Measurements from ENCODE around the gene ZBTB8A. TPM values are rescaled to one million over a fixed set of nuclear protein-coding genes. Genes with fewer than 3 reads are reported as not detected.

Gene ZBTB8A
- total and polyA plus RNA-seq, 7 experiments from 2014 or later, result 0.07 TPM; not detected in 6

DNA sequence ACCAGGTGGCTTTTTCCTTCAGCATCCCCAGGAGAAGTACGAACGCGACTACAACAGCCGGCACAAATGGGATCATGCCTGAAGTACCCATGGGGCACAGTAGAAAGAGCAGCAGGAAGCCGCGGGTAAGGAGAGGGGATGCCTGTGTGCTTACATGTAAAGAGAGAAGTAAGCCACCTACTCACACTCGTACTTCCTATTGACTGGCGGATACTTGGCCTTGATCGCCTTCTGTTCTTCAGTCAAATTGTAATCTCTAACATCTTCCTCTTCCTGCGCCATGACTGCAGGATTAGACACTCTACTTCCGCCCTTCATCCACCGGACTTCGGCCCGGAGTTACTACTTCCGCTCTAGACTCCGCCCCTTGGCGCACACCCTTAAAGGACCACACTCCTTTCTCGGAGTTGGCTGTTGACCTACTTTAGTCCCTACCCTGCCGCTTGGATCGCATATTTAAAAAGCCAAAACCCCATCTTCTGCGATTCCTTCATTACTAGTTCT, 111.1 kb downstream of the ZBTB8A start, which contains the start of gene ZBTB8OS:
ZBTB8OS (minus strand) TSS at position 303 of the 504 bp plus-strand sequence; CDS start at position 282, 21 bp downstream.
- H3K9me3 ChIP-seq (ENCODE audit: control insufficient read depth in 2 of 3, low read length in 3 of 3), result no peaks in the 10 kb centered on the region
- intact Hi-C loops (cut with micrococcal nuclease), result loop anchor here (1.0 to 2.0 kb wide), 21 partner anchors 37 to 1931 kb away; partner anchors contain the start of genes PEF1 (in 2 of the 2), S100PBP (in 2 of the 2), YARS1 (in 2 of the 2) and ZNF362 (in 2 of the 2)

GRCh38 chr1:32650752-32651460, 111.7 kb downstream of the ZBTB8A start, which contains the start of gene RBBP4:
RBBP4 (plus strand) TSS chr1:32651208; CDS start chr1:32651307, 99 bp downstream.
- H3K9me3 Mint-ChIP-seq, result no peaks in the 10 kb centered on the region
- peak within 1 kb of the TSS; percentile 97 to 100 (median 99) for H3K27ac Mint-ChIP-seq
- Histone ChIP-seq H3K4me3 (ENCODE audit: low read length) (peak within 1 kb of the TSS; percentile 87), H3K27ac (ENCODE audit: low read depth, low read length) (peak within 1 kb of the TSS; percentile 86), H3K36me3 (ENCODE audit: control insufficient read depth in 2 of 3, insufficient read depth in 3 of 3, low read length in 3 of 3) (peaks cover 0 to 21% (median 8%) of the 10 kb centered on the region in 3 experiments), H3K27me3 (ENCODE audit: control insufficient read depth in 2 of 2, insufficient read depth in 2 of 2, low read length in 2 of 2) (no peaks in the 10 kb centered on the region), H3K4me1 (ENCODE audit: control insufficient read depth in 2 of 2, insufficient read depth in 2 of 2, low read length in 2 of 2) (peaks cover 42 to 45% of the 10 kb centered on the region in 2 donors), H3K9me3 (ENCODE audit: control insufficient read depth in 2 of 3, low read length in 3 of 3) (no peaks in the 10 kb centered on the region)
- POLR2A ChIA-PET, result interaction anchor here (0.5 to 1.7 kb wide), 20 partner anchors 8 to 822 kb away, joined by 3 to 10 read pairs (median 3); partner anchors contain the start of genes BSDC1, HDAC1, RNF19B and S100PBP
- H3K4me3 Mint-ChIP-seq, result peak within 1 kb of the TSS; percentile 91 to 99 (median 94)
- DNase-seq, result peak; percentile 95 to 99 (median 98)
- peaks cover 0 to 37% (median 21%) of the 10 kb centered on the region in 5 donors for H3K36me3 Mint-ChIP-seq
- peak; percentile 91 for ATAC-seq
- peaks cover 28 to 73% (median 60%) of the 10 kb centered on the region in 7 donors for H3K4me1 Mint-ChIP-seq
- CTCF ChIA-PET, result interaction anchor here (0.5 to 1.2 kb wide), 2 partner anchors 476 to 1486 kb away, joined by 3 read pairs; no protein-coding TSS in a partner anchor
- H3K27me3 Mint-ChIP-seq, result peaks cover 0 to 2% (median 0%) of the 10 kb centered on the region in 5 donors
- intact Hi-C loops (cut with micrococcal nuclease), result loop anchor here (1.0 to 2.0 kb wide), 22 partner anchors 38 to 1932 kb away; partner anchors contain the start of genes BSDC1 (in 2 of the 2), PEF1 (in 2 of the 2), S100PBP (in 2 of the 2) and YARS1 (in 2 of the 2)

More for the DNA sequence above, 111.1 kb downstream of the ZBTB8A start, which contains the start of gene ZBTB8OS:
- peak; percentile 82 for ATAC-seq
- Histone ChIP-seq H3K27me3 (ENCODE audit: control insufficient read depth in 2 of 2, insufficient read depth in 2 of 2, low read length in 2 of 2) (no peaks in the 10 kb centered on the region), H3K36me3 (ENCODE audit: control insufficient read depth in 2 of 3, insufficient read depth in 3 of 3, low read length in 3 of 3) (peaks cover 0 to 16% (median 11%) of the 10 kb centered on the region in 3 experiments), H3K4me1 (ENCODE audit: control insufficient read depth in 2 of 2, insufficient read depth in 2 of 2, low read length in 2 of 2) (peaks cover 38 to 39% of the 10 kb centered on the region in 2 donors), H3K27ac (ENCODE audit: low read depth, low read length) (peak within 1 kb of the TSS; percentile 86), H3K4me3 (ENCODE audit: low read length) (peak within 1 kb of the TSS; percentile 87)
- Mint-ChIP-seq H3K4me3 (peak within 1 kb of the TSS; percentile 91 to 99 (median 94)), H3K36me3 (peaks cover 0 to 31% (median 15%) of the 10 kb centered on the region in 5 donors), H3K9me3 (no peaks in the 10 kb centered on the region), H3K27ac (peak within 1 kb of the TSS; percentile 97 to 100 (median 99)), H3K4me1 (peaks cover 22 to 73% (median 60%) of the 10 kb centered on the region in 7 donors), H3K27me3 (peaks cover 0 to 2% (median 0%) of the 10 kb centered on the region in 5 donors)
- ChIA-PET POLR2A (interaction anchor here (0.6 to 1.7 kb wide), 15 partner anchors 8 to 629 kb away, joined by 3 to 10 read pairs (median 3); partner anchors contain the start of genes BSDC1, RNF19B, S100PBP and TMEM39B), CTCF (interaction anchor here (1.2 kb wide), 1 partner anchor 477 kb away, joined by 3 read pairs; no protein-coding TSS in a partner anchor)
- peak; percentile 63 to 93 (median 88) for DNase-seq

DNA sequence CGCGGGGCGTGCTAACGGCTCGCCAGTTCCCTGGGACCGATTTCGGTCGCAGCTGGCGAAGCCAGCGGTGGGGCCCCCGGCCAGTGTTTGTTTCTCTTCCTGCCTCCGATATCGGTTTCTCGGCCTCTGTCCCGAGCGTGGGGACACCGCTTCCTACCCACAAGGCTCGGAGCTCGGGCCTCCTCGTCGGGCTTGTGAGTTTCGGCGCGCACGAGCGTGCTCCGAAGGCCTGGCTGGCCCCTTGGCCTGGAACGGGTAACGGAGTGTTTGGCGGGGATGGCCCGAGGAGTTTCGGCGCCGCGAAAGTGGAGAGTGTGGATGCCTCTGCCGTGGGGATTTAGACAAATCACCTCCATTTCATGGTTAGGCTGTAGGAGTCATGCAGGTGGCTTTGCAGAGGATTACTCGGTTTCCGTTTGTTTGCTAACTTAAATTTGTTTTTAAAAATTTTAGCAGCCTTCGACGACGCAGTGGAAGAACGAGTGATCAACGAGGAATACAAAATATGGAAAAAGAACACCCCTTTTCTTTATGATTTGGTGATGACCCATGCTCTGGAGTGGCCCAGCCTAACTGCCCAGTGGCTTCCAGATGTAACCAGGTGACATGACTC, 112.3 kb downstream of the ZBTB8A start:
- DNase-seq, result no peak
- Mint-ChIP-seq H3K9me3 (no peaks in the 10 kb centered on the region), H3K27ac (peak overlapping the region; percentile 97 to 100 (median 99)), H3K36me3 (peaks cover 0 to 38% (median 21%) of the 10 kb centered on the region in 5 donors), H3K27me3 (peaks cover 0 to 2% (median 0%) of the 10 kb centered on the region in 5 donors), H3K4me1 (peaks cover 30 to 76% (median 63%) of the 10 kb centered on the region in 7 donors), H3K4me3 (peak overlapping the region; percentile 91 to 99 (median 94))
- Histone ChIP-seq H3K4me3 (ENCODE audit: low read length) (peak overlapping the region; percentile 87), H3K9me3 (ENCODE audit: control insufficient read depth in 2 of 3, low read length in 3 of 3) (no peaks in the 10 kb centered on the region), H3K27ac (ENCODE audit: low read depth, low read length) (peak overlapping the region; percentile 86), H3K4me1 (ENCODE audit: control insufficient read depth in 2 of 2, insufficient read depth in 2 of 2, low read length in 2 of 2) (peaks cover 42 to 45% of the 10 kb centered on the region in 2 donors), H3K36me3 (ENCODE audit: control insufficient read depth in 2 of 3, insufficient read depth in 3 of 3, low read length in 3 of 3) (peaks cover 0 to 21% (median 8%) of the 10 kb centered on the region in 3 experiments), H3K27me3 (ENCODE audit: control insufficient read depth in 2 of 2, insufficient read depth in 2 of 2, low read length in 2 of 2) (no peaks in the 10 kb centered on the region)
- intact Hi-C loops (cut with micrococcal nuclease), result loop anchor here (1.0 to 2.0 kb wide), 15 partner anchors 39 to 1933 kb away; partner anchors contain the start of genes PEF1 (in 2 of the 2), ZNF362 (in 2 of the 2), AZIN2 (in 1 of the 2) and BSDC1 (in 1 of the 2)
- ChIA-PET CTCF (interaction anchor here (0.5 to 1.2 kb wide), 2 partner anchors 476 to 1487 kb away, joined by 3 read pairs; no protein-coding TSS in a partner anchor), POLR2A (interaction anchor here (0.5 to 1.7 kb wide), 18 partner anchors 9 to 821 kb away, joined by 3 to 10 read pairs (median 3); partner anchors contain the start of genes BSDC1, HDAC1, RNF19B and S100PBP)
- ATAC-seq, result no peak

GRCh38 chr1:32652244-32652962, 113.2 kb downstream of the ZBTB8A start:
- Histone ChIP-seq H3K4me3 (ENCODE audit: low read length) (peak overlapping the region; percentile 87), H3K27me3 (ENCODE audit: control insufficient read depth in 2 of 2, insufficient read depth in 2 of 2, low read length in 2 of 2) (no peaks in the 10 kb centered on the region), H3K27ac (ENCODE audit: low read depth, low read length) (peak overlapping the region; percentile 86), H3K9me3 (ENCODE audit: control insufficient read depth in 2 of 3, low read length in 3 of 3) (no peaks in the 10 kb centered on the region), H3K4me1 (ENCODE audit: control insufficient read depth in 2 of 2, insufficient read depth in 2 of 2, low read length in 2 of 2) (peaks cover 42 to 43% of the 10 kb centered on the region in 2 donors), H3K36me3 (ENCODE audit: control insufficient read depth in 2 of 3, insufficient read depth in 3 of 3, low read length in 3 of 3) (peaks cover 0 to 24% (median 8%) of the 10 kb centered on the region in 3 experiments)
- Mint-ChIP-seq H3K36me3 (peaks cover 3 to 41% (median 26%) of the 10 kb centered on the region in 5 donors), H3K4me3 (peak overlapping the region; percentile 91 to 99 (median 94)), H3K27ac (peak overlapping the region; percentile 97 to 100 (median 99)), H3K9me3 (no peaks in the 10 kb centered on the region), H3K4me1 (peaks cover 38 to 82% (median 69%) of the 10 kb centered on the region in 7 donors), H3K27me3 (peaks cover 0 to 2% (median 0%) of the 10 kb centered on the region in 5 donors)
- DNase-seq (no peak), ATAC-seq (no peak)
- intact Hi-C loops (cut with micrococcal nuclease), result no loop called here
- CTCF ChIA-PET, result no interaction called here
- POLR2A ChIA-PET, result interaction anchor here (0.6 to 1.6 kb wide), 3 partner anchors 8 to 165 kb away, joined by 3 to 9 read pairs (median 4); partner anchors contain the start of genes S100PBP and YARS1
